ENCODE measurements around the gene HPCA. TPM values are rescaled to one million over a fixed set of nuclear protein-coding genes. Genes with fewer than 3 reads are reported as not detected.
A peak's percentile ranks its signal among the peaks of the same experiment; 100 is the strongest.

HPCA gene
- total and polyA plus RNA-seq, 2 of the 13 experiments (the other 11 are each of a cell fraction or from before 2014, with no cell fraction given) = not detected

DNA sequence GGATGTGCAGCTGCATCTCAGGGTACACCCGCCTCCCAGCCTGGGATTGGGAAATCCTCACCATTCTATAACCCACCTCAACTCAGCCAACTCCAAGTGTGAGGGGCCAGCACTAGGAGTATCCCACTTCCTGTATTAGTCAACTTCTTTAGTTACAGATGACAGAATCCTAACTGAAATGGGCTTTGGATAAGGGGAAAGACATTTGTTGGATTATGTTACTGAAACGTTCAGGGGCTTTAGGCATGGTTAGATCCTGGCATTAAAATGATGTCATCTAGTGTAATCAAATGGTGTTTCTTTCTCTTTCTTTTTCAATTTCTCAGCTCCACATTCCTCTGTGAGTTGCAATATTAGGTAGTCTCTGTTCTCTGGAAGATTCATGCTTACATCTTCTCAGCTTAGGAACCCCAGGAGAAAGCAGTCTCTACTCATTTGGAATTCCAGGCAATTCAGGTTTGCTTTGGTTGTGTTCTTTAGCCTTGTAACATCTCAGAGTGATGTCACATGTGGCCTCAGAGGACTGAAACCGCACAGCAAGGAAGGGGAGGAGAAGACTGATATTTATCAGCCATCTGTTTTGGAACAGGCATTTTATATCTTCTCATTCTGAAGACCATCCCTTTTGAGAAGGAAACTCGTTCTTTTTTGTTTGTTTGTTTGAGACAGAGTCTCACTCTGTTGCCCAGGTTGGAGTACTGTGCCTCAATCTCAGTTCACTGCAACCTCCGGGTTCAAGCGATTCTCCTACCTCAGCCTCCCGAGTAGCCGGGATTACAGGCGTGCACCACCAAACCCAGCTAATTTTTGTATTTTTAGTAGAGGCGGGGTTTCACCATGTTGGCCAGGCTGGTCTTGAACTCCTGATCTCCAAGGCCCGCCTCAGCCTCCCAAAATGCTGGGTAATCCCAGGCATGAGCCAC, 33.8 kb downstream of the HPCA start:
- ATAC-seq (no peak), DNase-seq (ENCODE audit: low spot score) (no peak), FAIRE-seq (no peak)
- H3K79me2 ChIP-seq (ENCODE audit: insufficient read depth, low read length) = no peaks in the 10 kb centered on the region
- no TSS peak for BruUV-seq (replicated peaks)
- no peak overlapping the region for H3K9ac ChIP-seq (ENCODE audit: insufficient read depth, low read depth, low read length)
- H3K4me1 ChIP-seq (ENCODE audit: insufficient read depth, low read length) = peaks cover 36% of the 10 kb centered on the region
- H3K36me3 ChIP-seq (replicated peaks in 1 of 2; ENCODE audit: control insufficient read depth in 1 of 2, insufficient read depth in 2 of 2, low read length in 2 of 2) = no peaks in the 10 kb centered on the region
- no peak overlapping the region for H2AFZ ChIP-seq (ENCODE audit: low read length)
- H3K9me3 ChIP-seq (ENCODE audit: low read length) = no peaks in the 10 kb centered on the region
- H3K4me2 ChIP-seq (ENCODE audit: low read depth, low read length) = no peak overlapping the region
- ChIA-PET POLR2A (no interaction called here), CTCF (ENCODE audit: low intra/inter-chr PET ratio, low total read pairs) (no interaction called here)
- no peaks in the 10 kb centered on the region for H4K20me1 ChIP-seq (ENCODE audit: insufficient read depth, low read length)
- in situ Hi-C loops (cut with HindIII; ENCODE audit: extremely low pct_ligation_motif_present, low pct_unique_long_range_greater_than_20kb) (no loop called here), intact Hi-C loops (cut with micrococcal nuclease; ENCODE audit: unreplicated experiment) (no loop called here)
- 54% methylated on average over 11 of the region's 11 CpGs for WGBS (ENCODE audit: low lambda C conversion rate)
- no peak for TF ChIP-seq NFIC (IDR thresholded peaks at IDR 0.05; ENCODE audit: low read length)
- TF ChIP-seq ATF7 (IDR thresholded peaks at IDR 0.05) = peak; percentile 77
- TF ChIP-seq ATF7 (CRISPR knock-in tag; IDR thresholded peaks at IDR 0.05) = no peak
- peaks cover 2 to 21% of the 10 kb centered on the region in 2 experiments; a peak in 3 of 5 replicates for H3K27me3 ChIP-seq (ENCODE audit: control insufficient read depth in 1 of 2, insufficient read depth in 2 of 2, low read length in 2 of 2)
- no peak overlapping the region for H3K27ac ChIP-seq (ENCODE audit: extremely low read length, insufficient read depth, low read length)
- no peak overlapping the region for H3K4me3 ChIP-seq (replicated peaks in 1 of 3; ENCODE audit: insufficient read depth in 1 of 3, low read depth in 2 of 3, low read length in 3 of 3)

DNA sequence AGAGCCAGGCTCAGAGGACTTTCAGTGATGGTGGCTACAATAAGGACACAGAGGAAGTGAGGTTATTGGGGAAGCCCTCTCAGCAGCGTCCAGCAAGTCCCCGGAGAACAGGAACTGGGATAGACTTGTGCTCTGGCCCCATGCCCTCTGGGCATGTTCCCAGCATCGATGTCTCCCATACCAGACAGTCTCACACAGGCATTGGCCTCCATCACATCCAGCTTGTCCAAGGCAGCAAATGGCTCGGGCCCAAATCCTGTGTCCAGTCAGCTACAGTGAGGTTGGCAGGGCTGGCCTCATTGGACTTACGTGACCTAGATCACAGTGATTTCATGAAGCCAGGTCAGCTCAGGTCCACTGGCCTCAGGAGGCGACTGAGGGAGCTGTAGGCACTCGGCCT, 34.5 kb downstream of the HPCA start:
- intact Hi-C loops (cut with micrococcal nuclease; ENCODE audit: unreplicated experiment) = no loop called here
- FAIRE-seq = no peak
- TF ChIP-seq, protein P1, sequence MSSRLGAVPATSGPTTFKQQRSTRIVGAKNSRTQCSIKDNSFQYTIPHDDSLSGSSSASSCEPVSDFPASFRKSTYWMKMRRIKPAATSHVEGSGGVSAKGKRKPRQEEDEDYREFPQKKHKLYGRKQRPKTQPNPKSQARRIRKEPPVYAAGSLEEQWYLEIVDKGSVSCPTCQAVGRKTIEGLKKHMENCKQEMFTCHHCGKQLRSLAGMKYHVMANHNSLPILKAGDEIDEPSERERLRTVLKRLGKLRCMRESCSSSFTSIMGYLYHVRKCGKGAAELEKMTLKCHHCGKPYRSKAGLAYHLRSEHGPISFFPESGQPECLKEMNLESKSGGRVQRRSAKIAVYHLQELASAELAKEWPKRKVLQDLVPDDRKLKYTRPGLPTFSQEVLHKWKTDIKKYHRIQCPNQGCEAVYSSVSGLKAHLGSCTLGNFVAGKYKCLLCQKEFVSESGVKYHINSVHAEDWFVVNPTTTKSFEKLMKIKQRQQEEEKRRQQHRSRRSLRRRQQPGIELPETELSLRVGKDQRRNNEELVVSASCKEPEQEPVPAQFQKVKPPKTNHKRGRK (CRISPR knock-in tag; IDR thresholded peaks at IDR 0.05) = no peak
- TF ChIP-seq ZNF556 (CRISPR knock-in tag; IDR thresholded peaks at IDR 0.05; ENCODE audit: borderline replicate concordance) (no peak), KLF6 (CRISPR knock-in tag; IDR thresholded peaks at IDR 0.05) (no peak), SMAD3 (CRISPR knock-in tag; IDR thresholded peaks at IDR 0.05) (no peak), SP2 (CRISPR knock-in tag; IDR thresholded peaks at IDR 0.05) (no peak), RARA (CRISPR knock-in tag; IDR thresholded peaks at IDR 0.05) (no peak), ZNF678 (CRISPR knock-in tag; IDR thresholded peaks at IDR 0.05) (no peak)
- POLR2A ChIA-PET = no interaction called here
- no peak overlapping the region for H3K4me2 ChIP-seq (ENCODE audit: low read depth, low read length)
- H3K36me3 ChIP-seq (replicated peaks in 1 of 2; ENCODE audit: control insufficient read depth in 1 of 2, insufficient read depth in 2 of 2, low read length in 2 of 2) = no peaks in the 10 kb centered on the region
- peaks cover 41% of the 10 kb centered on the region for H3K4me1 ChIP-seq (ENCODE audit: insufficient read depth, low read length)
- H2AFZ ChIP-seq (ENCODE audit: low read length) = no peak overlapping the region
- no peak overlapping the region for H3K4me3 ChIP-seq (replicated peaks in 1 of 3; ENCODE audit: insufficient read depth in 1 of 3, low read depth in 2 of 3, low read length in 3 of 3)
- no peaks in the 10 kb centered on the region for H3K9me3 ChIP-seq (ENCODE audit: low read length)
- no peak overlapping the region for H3K9ac ChIP-seq (ENCODE audit: insufficient read depth, low read depth, low read length)
- CTCF ChIA-PET (ENCODE audit: low intra/inter-chr PET ratio, low total read pairs) = no interaction called here
- H3K79me2 ChIP-seq (ENCODE audit: insufficient read depth, low read length) = no peaks in the 10 kb centered on the region
- peaks cover 2 to 21% of the 10 kb centered on the region in 2 experiments; a peak in 3 of 5 replicates for H3K27me3 ChIP-seq (ENCODE audit: control insufficient read depth in 1 of 2, insufficient read depth in 2 of 2, low read length in 2 of 2)
- in situ Hi-C loops (cut with HindIII; ENCODE audit: extremely low pct_ligation_motif_present, low pct_unique_long_range_greater_than_20kb) = no loop called here
- WGBS (ENCODE audit: low lambda C conversion rate) = 54% methylated on average over 3 of the region's 7 CpGs
- no TSS peak for BruUV-seq (replicated peaks)
- no peak for ATAC-seq
- H3K27ac ChIP-seq (ENCODE audit: extremely low read length, insufficient read depth, low read length) = no peak overlapping the region
- no peaks in the 10 kb centered on the region for H4K20me1 ChIP-seq (ENCODE audit: insufficient read depth, low read length)
- DNase-seq (ENCODE audit: low spot score) = no peak
